ENCODE measurements around the gene EHMT2. TPM values are rescaled to one million over a fixed set of nuclear protein-coding genes. Genes with fewer than 3 reads are reported as not detected.

EHMT2 gene
- total and polyA plus RNA-seq, 2 donors (not counting 1 experiment from before 2014, with no cell fraction given): 22.0 to 60.1 TPM

DNA sequence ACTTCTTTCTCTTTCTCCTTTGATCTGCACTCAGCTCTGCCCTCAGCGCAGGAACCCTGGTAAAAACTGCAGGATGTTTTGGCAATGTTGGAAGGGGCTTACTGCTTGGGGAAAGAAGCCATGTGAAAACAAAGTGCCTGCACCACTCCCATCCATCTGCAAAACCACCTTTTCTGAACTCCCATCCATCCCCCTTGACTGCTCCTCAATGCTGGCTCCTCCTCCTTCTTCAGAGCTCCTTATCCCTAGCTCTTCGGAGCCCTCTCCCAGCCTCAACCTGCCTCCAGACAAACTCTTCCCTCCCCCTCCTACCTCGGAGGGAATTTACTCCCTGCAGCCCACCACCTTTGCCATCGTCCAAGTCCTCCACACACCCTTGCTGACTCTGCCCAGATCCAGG is 8.6 kb upstream of the EHMT2 start:
- Histone ChIP-seq H2AFZ (ENCODE audit: low read length) (no peak overlapping the region), H3K27ac (ENCODE audit: insufficient read depth, low read length) (no peak overlapping the region), H3K79me2 (ENCODE audit: control insufficient read depth, insufficient read depth, low read length) (no peaks in the 10 kb centered on the region), H3K36me3 (ENCODE audit: control insufficient read depth, insufficient read depth, low read length) (no peaks in the 10 kb centered on the region), H3K27me3 (ENCODE audit: control insufficient read depth, insufficient read depth, low read length) (no peaks in the 10 kb centered on the region), H3K9ac (ENCODE audit: insufficient read depth, low read length) (no peak overlapping the region), H3K4me3 (replicated peaks in 1 of 4; ENCODE audit: control extremely low read depth in 1 of 4, insufficient read depth in 1 of 4, low read depth in 3 of 4, low read length in 4 of 4) (no peak overlapping the region), H4K20me1 (ENCODE audit: control insufficient read depth, extremely low read depth, insufficient read depth, low read length) (no peaks in the 10 kb centered on the region), H3K9me3 (ENCODE audit: control insufficient read depth, insufficient read depth, low read depth, low read length) (no peaks in the 10 kb centered on the region), H3K4me2 (ENCODE audit: extremely low read depth, insufficient read depth, low read length) (no peak overlapping the region), H3K4me1 (ENCODE audit: control insufficient read depth, extremely low read depth, insufficient read depth, low read length) (peaks cover 16% of the 10 kb centered on the region)
- no peak for TF ChIP-seq EZH2 (IDR thresholded peaks at IDR 0.05; ENCODE audit: low read length, missing control alignments)
- TF ChIP-seq, protein P1, sequence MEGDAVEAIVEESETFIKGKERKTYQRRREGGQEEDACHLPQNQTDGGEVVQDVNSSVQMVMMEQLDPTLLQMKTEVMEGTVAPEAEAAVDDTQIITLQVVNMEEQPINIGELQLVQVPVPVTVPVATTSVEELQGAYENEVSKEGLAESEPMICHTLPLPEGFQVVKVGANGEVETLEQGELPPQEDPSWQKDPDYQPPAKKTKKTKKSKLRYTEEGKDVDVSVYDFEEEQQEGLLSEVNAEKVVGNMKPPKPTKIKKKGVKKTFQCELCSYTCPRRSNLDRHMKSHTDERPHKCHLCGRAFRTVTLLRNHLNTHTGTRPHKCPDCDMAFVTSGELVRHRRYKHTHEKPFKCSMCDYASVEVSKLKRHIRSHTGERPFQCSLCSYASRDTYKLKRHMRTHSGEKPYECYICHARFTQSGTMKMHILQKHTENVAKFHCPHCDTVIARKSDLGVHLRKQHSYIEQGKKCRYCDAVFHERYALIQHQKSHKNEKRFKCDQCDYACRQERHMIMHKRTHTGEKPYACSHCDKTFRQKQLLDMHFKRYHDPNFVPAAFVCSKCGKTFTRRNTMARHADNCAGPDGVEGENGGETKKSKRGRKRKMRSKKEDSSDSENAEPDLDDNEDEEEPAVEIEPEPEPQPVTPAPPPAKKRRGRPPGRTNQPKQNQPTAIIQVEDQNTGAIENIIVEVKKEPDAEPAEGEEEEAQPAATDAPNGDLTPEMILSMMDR (conservative IDR thresholded peaks at IDR 0.05 in 1 of 2, IDR thresholded peaks at IDR 0.05 in 1 of 2; ENCODE audit: low read depth in 1 of 2, low read length in 2 of 2): no peak
- DNase-seq (ENCODE audit: low read depth in 2 of 2): no peak

- Histone ChIP-seq H3K9me3 (ENCODE audit: control insufficient read depth, insufficient read depth, low read depth, low read length) (no peaks in the 10 kb centered on the region), H3K4me3 (replicated peaks in 1 of 4; ENCODE audit: control extremely low read depth in 1 of 4, insufficient read depth in 1 of 4, low read depth in 3 of 4, low read length in 4 of 4) (no peak overlapping the region), H2AFZ (ENCODE audit: low read length) (no peak overlapping the region), H3K79me2 (ENCODE audit: control insufficient read depth, insufficient read depth, low read length) (no peaks in the 10 kb centered on the region), H3K4me1 (ENCODE audit: control insufficient read depth, extremely low read depth, insufficient read depth, low read length) (peaks cover 20% of the 10 kb centered on the region), H3K36me3 (ENCODE audit: control insufficient read depth, insufficient read depth, low read length) (no peaks in the 10 kb centered on the region), H3K4me2 (ENCODE audit: extremely low read depth, insufficient read depth, low read length) (no peak overlapping the region), H3K27ac (ENCODE audit: insufficient read depth, low read length) (no peak overlapping the region), H4K20me1 (ENCODE audit: control insufficient read depth, extremely low read depth, insufficient read depth, low read length) (no peaks in the 10 kb centered on the region), H3K27me3 (ENCODE audit: control insufficient read depth, insufficient read depth, low read length) (no peaks in the 10 kb centered on the region), H3K9ac (ENCODE audit: insufficient read depth, low read length) (no peak overlapping the region)
- DNase-seq (ENCODE audit: low read depth in 2 of 2): no peak
- TF ChIP-seq, protein P1 (conservative IDR thresholded peaks at IDR 0.05 in 1 of 2, IDR thresholded peaks at IDR 0.05 in 1 of 2; ENCODE audit: low read depth in 1 of 2, low read length in 2 of 2): no peak
- TF ChIP-seq EZH2 (IDR thresholded peaks at IDR 0.05; ENCODE audit: low read length, missing control alignments): no peak
Observed at GRCh38 chr6:31905041-31905440, 7.5 kb upstream of the EHMT2 start.

GRCh38 chr6:31903957-31904356 is 6.5 kb upstream of the EHMT2 start:
- no peak for TF ChIP-seq EZH2 (IDR thresholded peaks at IDR 0.05; ENCODE audit: low read length, missing control alignments)
- TF ChIP-seq, protein P1 (conservative IDR thresholded peaks at IDR 0.05 in 1 of 2, IDR thresholded peaks at IDR 0.05 in 1 of 2; ENCODE audit: low read depth in 1 of 2, low read length in 2 of 2): no peak
- H3K4me1 ChIP-seq (ENCODE audit: control insufficient read depth, extremely low read depth, insufficient read depth, low read length): peaks cover 15% of the 10 kb centered on the region

More at GRCh38 chr6:31903957-31904356, 6.5 kb upstream of the EHMT2 start:
- no peaks in the 10 kb centered on the region for H4K20me1 ChIP-seq (ENCODE audit: control insufficient read depth, extremely low read depth, insufficient read depth, low read length)
- peaks cover 1% of the 10 kb centered on the region for H3K79me2 ChIP-seq (ENCODE audit: control insufficient read depth, insufficient read depth, low read length)
- no peak overlapping the region for H3K9ac ChIP-seq (ENCODE audit: insufficient read depth, low read length)
- no peak overlapping the region for H3K27ac ChIP-seq (ENCODE audit: insufficient read depth, low read length)
- no peak overlapping the region for H3K4me3 ChIP-seq (replicated peaks in 1 of 4; ENCODE audit: control extremely low read depth in 1 of 4, insufficient read depth in 1 of 4, low read depth in 3 of 4, low read length in 4 of 4)
- no peak overlapping the region for H2AFZ ChIP-seq (ENCODE audit: low read length)
- no peaks in the 10 kb centered on the region for H3K27me3 ChIP-seq (ENCODE audit: control insufficient read depth, insufficient read depth, low read length)
- no peak for DNase-seq (ENCODE audit: low read depth in 2 of 2)
- no peak overlapping the region for H3K4me2 ChIP-seq (ENCODE audit: extremely low read depth, insufficient read depth, low read length)
- peaks cover 1% of the 10 kb centered on the region for H3K36me3 ChIP-seq (ENCODE audit: control insufficient read depth, insufficient read depth, low read length)
- H3K9me3 ChIP-seq (ENCODE audit: control insufficient read depth, insufficient read depth, low read depth, low read length): no peaks in the 10 kb centered on the region
